ENCODE results near the gene TSPEAR.
"Not testable (repeated sequence)": the region's sequence is repeated elsewhere in the genome, so short reads cannot be mapped to it uniquely, and the experiment has no call there.

The TSPEAR gene

DNA sequence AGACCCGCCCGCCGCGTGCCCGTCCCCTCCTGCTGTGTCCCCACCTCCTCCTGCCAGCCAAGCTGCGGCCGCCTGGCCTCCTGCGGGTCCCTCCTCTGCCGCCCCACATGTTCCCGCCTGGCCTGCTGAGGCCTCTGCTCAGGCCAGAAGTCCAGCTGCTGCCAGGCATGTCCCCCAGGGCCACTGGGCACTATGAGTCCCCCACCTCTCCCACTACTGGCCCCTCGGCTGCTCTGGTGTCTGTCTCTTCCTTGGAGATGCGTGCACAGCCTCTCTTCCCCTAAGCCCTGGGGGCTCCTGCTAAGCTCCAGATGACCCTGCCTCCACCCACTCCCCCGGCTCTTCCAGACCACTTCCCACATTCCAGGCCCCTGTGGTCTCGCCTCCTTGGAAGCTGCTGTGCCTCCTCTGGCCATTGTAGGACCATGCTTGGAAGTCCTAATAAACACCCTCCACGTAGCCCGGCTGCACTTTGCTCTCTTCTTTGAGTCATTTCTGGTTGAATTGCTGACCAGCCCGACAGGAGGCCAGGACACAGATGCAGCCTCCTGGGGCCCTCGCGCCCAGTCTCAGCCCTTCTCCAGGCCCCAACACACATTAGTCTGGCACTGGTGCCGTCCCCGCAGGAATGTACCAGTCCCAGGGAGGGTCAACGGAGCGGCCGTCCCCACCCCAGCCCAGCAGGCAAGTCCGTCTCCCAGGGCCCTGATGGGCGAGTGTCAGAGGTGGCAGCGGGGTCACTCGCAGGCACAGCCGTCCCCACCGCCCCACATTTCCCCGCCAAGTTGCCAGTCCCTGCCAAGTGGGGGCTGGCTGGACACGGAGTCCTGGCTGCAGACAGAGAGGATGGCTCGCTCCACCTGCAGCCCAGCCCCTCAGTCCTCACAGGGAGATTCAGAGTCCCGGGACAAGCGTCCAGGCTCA, 13.3 kb downstream of the TSPEAR start:
- TF ChIP-seq ZNF274 (IDR thresholded peaks at IDR 0.05; ENCODE audit: low read depth, low read length) = no peak
- no peak overlapping the region for H3K4me3 ChIP-seq (ENCODE audit: low read length)

GRCh38 chr21:44697172-44697810, 14.1 kb downstream of the TSPEAR start, which contains the start of gene KRTAP10-12:
Gene KRTAP10-12 (plus strand): TSS chr21:44697172. CDS start chr21:44697202, 30 bp downstream.
- not testable (repeated sequence) for H3K4me3 ChIP-seq (ENCODE audit: low read length)

DNA sequence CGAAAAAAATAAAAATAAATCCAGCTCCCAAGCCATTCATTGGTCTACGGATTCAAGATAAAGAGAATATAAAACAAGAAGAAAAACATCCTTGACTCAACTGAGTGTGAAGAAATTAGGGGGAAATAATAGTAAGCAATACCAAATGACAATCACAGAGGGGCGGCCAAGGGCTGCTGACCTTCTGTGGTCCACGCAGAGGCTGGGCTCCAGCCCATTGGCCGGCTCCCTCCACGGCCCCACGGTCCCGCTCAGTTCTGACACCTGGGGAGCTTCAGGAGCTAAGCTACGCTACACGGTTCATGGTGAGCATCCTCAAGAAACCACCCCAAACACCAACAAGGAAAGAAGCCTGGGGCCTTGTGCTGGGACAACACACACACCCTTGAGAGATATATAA, 14.8 kb downstream of the TSPEAR start:
- TF ChIP-seq ZNF274 (IDR thresholded peaks at IDR 0.05; ENCODE audit: low read depth, low read length) = no peak
- no peak overlapping the region for H3K4me3 ChIP-seq (ENCODE audit: low read length)

GRCh38 chr21:44695641-44696040, 15.7 kb downstream of the TSPEAR start:
- TF ChIP-seq ZNF274 (IDR thresholded peaks at IDR 0.05; ENCODE audit: low read depth, low read length) = no peak
- no peak overlapping the region for H3K4me3 ChIP-seq (ENCODE audit: low read length)

- no peak for TF ChIP-seq ZNF274 (IDR thresholded peaks at IDR 0.05; ENCODE audit: low read depth, low read length)
- no peak overlapping the region for H3K4me3 ChIP-seq (ENCODE audit: low read length)
Observed at GRCh38 chr21:44695184-44695583, 16.2 kb downstream of the TSPEAR start.

DNA sequence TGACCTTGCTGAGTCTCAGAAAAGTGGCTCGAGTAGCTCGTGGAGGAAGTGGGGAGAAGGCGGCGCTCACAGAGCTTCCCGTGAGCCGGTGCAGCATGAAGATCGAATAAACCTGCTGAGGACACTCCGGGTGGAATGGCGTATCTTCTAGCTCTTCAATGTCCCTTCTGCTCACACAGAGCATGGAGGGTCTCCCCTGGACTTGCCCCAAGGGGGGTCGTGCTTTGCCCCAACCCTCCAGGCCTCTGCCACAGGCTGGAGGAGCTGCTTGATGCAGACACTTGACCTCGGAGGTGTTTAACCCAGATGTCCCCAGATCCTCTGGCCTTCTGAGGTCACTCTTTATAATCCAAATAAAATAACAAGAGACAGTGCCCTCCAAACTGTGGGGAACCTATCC, 16.6 kb downstream of the TSPEAR start:
- no peak for TF ChIP-seq ZNF274 (IDR thresholded peaks at IDR 0.05; ENCODE audit: low read depth, low read length)
- no peak overlapping the region for H3K4me3 ChIP-seq (ENCODE audit: low read length)

GRCh38 chr21:44692798-44693512, 18.4 kb downstream of the TSPEAR start:
- no peak overlapping the region for H3K4me3 ChIP-seq (ENCODE audit: low read length)
- TF ChIP-seq ZNF274 (IDR thresholded peaks at IDR 0.05; ENCODE audit: low read depth, low read length) = no peak

- TF ChIP-seq ZNF274 (IDR thresholded peaks at IDR 0.05; ENCODE audit: low read depth, low read length) = no peak
- no peak overlapping the region for H3K4me3 ChIP-seq (ENCODE audit: low read length)
Observed at GRCh38 chr21:44691686-44692085, 19.7 kb downstream of the TSPEAR start.

- H3K4me3 ChIP-seq (ENCODE audit: low read length) = not testable (repeated sequence)
Observed at GRCh38 chr21:44689740-44690139, 21.6 kb downstream of the TSPEAR start.

- H3K4me3 ChIP-seq (ENCODE audit: low read length) = no peak overlapping the region
- no peak for TF ChIP-seq ZNF274 (IDR thresholded peaks at IDR 0.05; ENCODE audit: low read depth, low read length)
Observed at GRCh38 chr21:44687671-44688070, 23.7 kb downstream of the TSPEAR start.

DNA sequence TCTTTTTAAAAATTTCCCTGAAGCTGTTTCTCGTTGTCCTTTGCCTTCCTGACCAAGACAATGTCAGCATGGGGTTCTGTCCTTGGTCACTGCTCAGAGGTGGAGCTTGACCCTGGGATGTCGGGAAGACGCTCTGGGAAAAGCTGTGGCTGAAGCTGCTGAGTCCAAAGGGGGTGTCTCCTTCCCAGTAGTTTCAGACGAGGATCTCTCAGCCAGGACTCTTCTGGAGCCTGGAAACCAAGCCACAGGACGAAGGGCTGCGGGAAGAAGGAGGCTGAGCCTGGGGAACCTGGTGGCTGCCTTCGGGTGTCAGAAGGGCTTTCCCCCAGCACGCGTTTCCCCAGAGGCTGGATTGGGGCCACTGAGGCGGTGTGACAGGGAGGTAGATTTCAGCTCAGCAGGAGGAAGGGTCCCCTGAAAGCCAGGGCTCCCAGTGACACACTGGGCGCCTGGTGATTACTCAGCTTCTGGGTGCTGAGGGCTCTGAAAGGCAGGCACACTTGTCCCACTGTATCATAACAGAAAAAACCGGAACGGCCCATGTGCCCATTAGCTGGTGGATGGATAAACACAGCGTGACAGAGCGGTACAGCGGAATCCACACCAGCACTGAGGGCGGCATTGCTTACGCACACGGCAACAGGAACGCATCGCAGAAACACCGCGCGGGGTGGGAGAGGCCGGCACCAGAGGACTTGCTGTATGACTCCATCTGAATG, 24.4 kb downstream of the TSPEAR start:
- H3K4me3 ChIP-seq (ENCODE audit: low read length) = no peak overlapping the region
- TF ChIP-seq ZNF274 (IDR thresholded peaks at IDR 0.05; ENCODE audit: low read depth, low read length) = no peak

DNA sequence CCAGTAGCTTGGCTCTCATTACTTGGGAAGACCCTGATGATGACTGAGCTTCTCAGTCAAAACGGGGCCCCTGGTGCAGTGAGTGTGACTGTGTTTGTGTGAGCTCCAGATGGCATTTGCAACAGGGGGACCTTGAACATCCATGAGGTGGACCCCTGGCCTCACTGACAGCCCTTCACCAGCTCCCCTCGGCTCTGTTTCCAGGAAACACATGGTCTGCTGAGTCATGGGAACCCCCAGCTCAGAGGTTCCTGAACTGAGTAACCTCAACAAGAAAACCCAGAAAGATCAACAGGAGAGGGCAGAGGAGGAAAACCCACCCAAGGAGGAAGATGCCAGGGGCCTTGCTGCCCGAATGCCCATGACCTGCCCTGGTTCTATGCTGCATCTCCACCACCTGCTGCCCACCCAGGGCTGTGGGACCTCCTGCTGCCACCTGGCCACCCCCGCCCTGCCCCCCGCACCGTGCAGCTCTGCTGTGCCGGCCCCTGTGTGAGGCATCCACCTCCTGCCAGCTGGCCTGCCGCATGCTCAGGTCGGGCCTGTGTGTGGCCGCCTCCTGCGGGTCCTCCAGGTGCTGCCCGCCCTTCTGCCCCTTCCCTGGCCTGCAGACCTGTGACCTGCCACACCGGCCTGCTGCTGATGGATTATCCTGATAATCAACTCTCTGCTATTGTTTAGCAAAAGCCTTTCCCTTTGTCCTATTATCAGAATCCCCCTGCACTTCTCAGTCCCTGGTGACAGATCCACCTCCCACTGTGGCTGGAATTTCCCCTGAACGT, 25.2 kb downstream of the TSPEAR start:
- no peak overlapping the region for H3K4me3 ChIP-seq (ENCODE audit: low read length)
- no peak for TF ChIP-seq ZNF274 (IDR thresholded peaks at IDR 0.05; ENCODE audit: low read depth, low read length)

- H3K4me3 ChIP-seq (ENCODE audit: low read length) = not testable (repeated sequence)
Observed at GRCh38 chr21:44685050-44685449, 26.3 kb downstream of the TSPEAR start.
